AML-193 (cell line): ENCODE results near the gene FKBP2.
A peak's percentile ranks its signal among the peaks of the same experiment; 100 is the strongest.

ENCODE experiments used
- DNase-seq, 2 experiments: peaks; one replicate each; lab custom pipeline; 2025; lab: John Stamatoyannopoulos, UW

Gene FKBP2

DNA sequence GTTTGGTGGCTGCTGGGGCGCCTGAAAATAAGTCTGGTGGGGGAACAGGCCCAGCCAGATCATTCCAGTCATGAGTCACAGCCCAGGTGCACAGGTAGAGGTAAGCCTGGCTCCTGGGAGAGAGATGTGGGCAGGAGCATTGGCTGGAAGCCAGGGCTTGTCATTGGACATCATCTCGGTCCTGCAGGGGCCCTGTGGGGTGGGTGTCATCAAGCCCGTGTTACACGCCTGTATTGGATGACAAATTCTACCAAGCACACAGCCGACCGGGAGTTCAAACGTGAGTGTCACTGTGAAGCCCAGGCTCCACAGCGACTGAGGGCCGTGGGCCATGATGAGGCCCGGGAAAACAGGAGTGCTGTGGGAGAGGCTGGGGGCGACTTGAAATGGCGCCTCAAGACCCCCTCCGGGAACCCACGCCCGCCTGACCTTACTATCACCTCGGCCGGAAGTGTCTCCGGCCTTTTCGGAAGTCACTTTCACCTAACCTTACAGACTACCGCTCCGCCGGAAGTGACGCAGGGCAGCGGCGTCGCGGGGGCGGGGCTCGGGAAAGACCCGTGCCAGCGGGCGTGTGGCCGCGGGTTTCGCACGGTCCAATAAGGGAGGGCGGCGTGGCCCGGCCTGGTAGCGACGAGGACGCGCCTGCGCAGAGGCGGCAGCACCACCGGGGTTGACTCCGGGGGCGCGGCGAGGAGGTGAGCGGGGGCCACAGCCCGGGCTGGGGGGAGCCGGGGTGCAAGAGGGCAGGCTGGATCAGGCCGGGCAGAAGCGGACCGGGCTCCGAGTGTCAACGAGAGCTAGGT lies at the start of gene FKBP2:
Gene FKBP2, plus strand, starts transcription at position 661 of the 806 bp plus-strand sequence. CDS start 1,293 bp downstream, outside the sequence.
- peak; percentile 85 to 87 for DNase-seq

DNA sequence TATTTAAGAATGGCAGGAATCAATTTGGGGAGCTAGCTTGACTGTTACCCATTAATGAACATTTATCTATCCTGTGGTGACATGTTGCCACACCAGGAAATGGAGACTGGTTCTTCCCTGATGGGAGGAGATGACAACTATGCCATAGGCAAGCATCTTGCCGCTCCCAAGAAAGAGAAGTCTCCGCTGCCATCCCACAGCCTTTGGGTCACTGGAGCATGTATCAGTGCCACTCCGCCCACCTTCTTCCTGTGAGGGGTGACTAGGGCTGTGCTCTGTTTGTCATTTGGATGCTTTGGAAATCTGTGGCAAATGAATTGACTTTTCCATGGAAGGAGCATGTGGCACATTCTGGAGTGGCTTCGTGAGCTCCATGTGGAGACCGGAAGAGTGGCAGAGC lies 48.5 kb upstream of the FKBP2 start:
- DNase-seq: no peak

- DNase-seq: no peak
Measured at GRCh38 chr11:64196626-64197025, 44.3 kb upstream of the FKBP2 start.

DNA sequence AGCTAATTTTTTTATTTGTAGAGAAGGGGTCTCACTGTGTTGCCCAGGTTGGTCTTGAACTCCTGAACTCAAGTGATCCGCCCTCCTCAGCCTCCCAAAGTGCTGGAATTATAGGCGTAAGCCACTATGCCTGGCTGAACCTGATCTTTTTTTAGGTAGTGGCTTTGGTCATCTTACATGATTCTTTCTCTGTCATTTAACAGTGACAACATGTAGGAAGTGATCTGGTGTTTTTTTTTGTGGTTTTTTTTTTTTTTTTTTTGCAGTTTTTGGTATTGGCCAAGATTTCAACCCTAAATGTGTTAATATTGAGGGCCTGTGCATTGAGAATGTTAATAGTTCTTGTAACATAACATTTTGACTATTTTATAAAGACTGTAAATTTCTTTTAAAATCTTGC lies 42.4 kb upstream of the FKBP2 start:
- peak in 1 of 2 experiments; percentile 8 for DNase-seq

GRCh38 chr11:64201543-64201942 lies 39.4 kb upstream of the FKBP2 start:
- no peak for DNase-seq

- DNase-seq: no peak
Measured at GRCh38 chr11:64202992-64203391, 37.9 kb upstream of the FKBP2 start.

GRCh38 chr11:64203421-64204079 lies 37.3 kb upstream of the FKBP2 start:
- no peak for DNase-seq

- DNase-seq: no peak
Measured at GRCh38 chr11:64204080-64204440, 36.8 kb upstream of the FKBP2 start.

DNA sequence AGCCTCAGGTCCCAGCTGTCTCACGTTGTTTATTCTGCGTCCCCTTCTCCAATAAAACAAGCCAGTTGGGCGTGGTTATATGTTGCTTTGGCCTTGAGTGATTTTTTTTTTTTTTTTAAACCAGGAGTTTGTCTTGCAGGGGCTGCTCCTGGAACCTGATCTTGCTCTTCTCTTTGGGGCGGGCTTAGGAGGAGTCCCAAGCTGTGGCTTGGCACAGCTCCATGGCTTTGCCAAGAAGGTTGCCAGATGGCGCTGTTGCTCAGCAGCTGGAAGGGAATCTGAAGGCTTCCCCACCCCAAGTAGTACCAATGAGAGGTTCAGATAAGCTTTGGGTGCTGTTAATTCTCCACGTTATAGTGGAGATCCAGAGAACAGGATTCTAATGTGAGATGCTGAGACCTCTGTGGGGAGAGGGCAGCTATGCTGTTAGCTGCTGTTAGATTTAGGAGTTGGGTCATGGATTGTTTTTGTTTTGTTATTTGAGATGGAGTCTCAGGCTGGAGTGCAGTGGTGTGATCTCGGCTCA lies 36.4 kb upstream of the FKBP2 start:
- DNase-seq: peak; percentile 79 to 84

- DNase-seq: peak; percentile 48 to 53
Measured at GRCh38 chr11:64206457-64207255, 34.2 kb upstream of the FKBP2 start, which contains the start of gene FERMT3. TSS of gene FERMT3 (plus strand) at chr11:64206721. CDS start at chr11:64207365, 644 bp downstream.

DNA sequence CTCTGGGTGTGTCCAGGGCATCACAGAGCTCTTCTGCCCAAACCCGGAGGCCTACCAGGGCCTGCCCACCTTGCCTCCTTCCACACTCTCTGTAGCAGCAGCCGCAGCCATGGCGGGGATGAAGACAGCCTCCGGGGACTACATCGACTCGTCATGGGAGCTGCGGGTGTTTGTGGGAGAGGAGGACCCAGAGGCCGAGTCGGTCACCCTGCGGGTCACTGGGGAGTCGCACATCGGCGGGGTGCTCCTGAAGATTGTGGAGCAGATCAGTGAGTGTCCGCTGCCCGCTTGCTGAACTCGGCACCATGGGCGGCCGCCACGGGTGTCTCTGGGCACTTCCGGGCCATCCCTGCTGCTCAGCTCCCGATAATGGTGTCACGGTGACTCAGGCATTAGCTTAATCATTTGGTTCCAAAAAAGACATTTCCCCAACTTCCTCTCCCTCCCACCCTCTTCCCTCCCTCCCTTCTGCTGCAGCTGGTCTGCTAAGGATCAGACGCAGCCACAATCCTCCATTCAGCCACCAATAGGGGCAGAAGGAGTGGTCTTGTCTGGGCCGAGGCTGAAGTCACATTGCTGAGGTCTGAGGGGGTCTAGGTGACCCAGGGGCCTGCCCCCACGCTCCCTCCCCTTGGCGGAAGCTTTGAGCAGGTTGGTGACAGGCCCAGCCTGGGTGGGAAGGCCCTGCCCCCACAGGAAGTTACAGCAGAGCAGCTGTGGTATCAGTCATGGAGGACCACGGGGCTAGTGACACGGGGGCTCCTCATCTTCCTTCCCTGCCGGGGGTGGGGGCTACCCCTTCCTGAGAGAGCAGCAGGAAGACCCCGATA lies 33.4 kb upstream of the FKBP2 start:
- peak; percentile 68 to 79 for DNase-seq

DNA sequence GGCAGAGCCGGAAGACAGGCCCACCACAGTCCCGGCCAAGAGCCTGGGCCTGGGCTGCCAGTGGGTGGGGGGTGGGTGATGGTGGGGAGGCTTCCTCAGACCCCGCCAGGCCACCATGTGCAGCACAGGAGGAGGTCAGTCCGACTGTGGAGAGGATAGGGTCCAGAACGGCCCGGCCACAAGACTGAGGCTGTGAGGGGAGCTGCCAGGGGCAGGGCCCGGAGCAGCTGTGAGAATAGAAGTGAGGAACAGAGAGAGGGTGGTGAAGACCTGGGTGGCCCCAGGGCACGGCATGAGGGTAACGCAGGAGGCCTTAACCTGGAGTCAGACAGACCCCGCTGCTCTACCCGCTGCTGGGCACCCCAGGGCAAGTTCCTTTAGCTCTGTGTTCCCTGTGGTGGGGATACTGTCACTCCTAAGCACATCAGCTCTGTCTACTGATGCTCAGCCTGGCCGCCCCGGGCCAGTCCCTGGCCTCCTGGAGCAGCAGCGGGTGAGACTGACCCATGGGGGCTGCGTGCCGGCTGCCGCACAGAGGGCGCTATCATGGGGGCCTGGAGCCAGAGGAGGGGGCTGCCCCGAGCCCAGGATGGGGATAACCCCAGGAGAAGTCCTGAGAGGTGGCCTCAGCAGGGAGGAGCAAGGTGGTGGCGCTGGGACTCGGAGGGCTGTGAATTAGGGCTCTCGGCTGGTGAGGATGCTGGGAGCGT lies 32.7 kb upstream of the FKBP2 start:
- no peak for DNase-seq

GRCh38 chr11:64208796-64209562 lies 31.9 kb upstream of the FKBP2 start:
- DNase-seq: no peak

- no peak for DNase-seq
Measured at GRCh38 chr11:64209563-64209843, 31.4 kb upstream of the FKBP2 start.

GRCh38 chr11:64210301-64211020 lies 30.4 kb upstream of the FKBP2 start:
- DNase-seq: no peak

DNA sequence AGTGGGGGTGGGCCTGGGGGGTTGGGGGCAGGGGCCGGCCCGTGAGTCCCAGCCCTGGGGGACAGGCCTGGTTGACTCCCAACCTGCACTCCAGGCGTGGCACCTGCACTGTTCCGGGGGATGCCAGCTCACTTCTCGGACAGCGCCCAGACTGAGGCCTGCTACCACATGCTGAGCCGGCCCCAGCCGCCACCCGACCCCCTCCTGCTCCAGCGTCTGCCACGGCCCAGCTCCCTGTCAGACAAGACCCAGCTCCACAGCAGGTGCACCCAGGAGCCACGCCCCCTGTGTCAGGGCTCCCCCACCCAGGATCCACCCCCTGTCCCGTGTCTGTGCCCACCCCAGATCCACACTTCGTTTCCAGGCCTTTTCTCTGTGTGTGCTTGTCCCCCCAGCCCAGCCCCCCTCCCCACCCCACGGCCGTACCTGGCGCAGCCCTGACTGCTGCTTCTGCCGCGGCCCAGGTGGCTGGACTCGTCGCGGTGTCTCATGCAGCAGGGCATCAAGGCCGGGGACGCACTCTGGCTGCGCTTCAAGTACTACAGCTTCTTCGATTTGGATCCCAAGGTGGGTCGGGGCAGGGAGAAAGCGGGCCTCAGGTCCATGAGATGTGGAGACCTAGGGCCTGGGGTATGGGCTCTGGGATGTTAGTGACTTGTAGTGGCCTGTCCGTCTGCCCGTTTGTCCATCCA lies 29.6 kb upstream of the FKBP2 start:
- no peak for DNase-seq

- no peak for DNase-seq
Measured at GRCh38 chr11:64216879-64217278, 24.0 kb upstream of the FKBP2 start.

- DNase-seq: no peak
Measured at GRCh38 chr11:64218628-64219353, 22.1 kb upstream of the FKBP2 start.
